ENCODE results near the gene ACOT8. TPM values are rescaled to one million over a fixed set of nuclear protein-coding genes. Genes with fewer than 3 reads are reported as not detected.

Gene ACOT8
- total and polyA plus RNA-seq, 2 of the 4 experiments (the other 2 are of a cell fraction), result 29.8 to 47.5 TPM

DNA sequence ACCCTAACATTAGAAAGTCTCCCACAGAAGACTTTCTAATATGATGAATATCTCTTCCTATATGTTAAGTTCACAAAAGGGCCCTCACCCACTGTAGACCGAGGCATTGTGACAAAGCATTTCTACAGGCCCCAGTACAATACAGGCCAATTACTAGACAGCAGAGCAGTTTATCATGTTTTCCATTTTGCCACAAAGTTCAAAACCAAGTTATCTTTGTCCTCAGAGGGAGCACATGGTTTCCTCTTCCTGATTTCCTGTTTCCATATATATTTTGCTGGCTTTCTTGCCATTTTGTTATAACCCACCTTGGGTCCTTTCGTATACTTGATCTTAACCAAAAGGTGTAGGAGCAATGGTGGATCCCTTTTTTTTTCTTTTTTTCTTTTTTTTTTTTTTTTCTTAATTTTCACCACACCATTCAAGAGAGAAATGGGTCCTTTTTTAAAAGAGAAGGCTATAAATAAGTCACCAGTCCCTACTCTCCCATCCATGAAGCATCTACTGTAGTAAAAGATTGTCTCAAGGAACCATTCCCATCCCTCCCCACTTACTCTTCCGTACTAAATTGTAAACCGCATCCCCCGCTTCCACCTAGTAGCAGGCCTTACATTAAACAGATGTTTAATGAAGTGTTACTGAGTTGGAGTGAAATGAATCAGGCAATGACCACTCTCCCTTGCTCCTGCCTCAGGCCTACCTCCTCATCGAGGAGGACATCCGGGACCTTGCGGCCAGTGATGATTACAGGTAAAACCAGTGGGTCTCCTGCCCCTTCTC lies 46.8 kb downstream of the ACOT8 start:
- Histone ChIP-seq H4K20me1 (ENCODE audit: insufficient read depth, low read length) (peaks cover under 1% of the 10 kb centered on the region; the same call in 1 of the 2 replicates), H2AK5ac (ENCODE audit: low read depth, low read length) (no peak overlapping the region), H3K9me3 (ENCODE audit: control insufficient read depth, insufficient read depth, low read length) (no peaks in the 10 kb centered on the region), H3K14ac (replicated peaks; ENCODE audit: low read depth, low read length) (no peak overlapping the region), H2AK9ac (replicated peaks; ENCODE audit: low read depth, low read length, poor library complexity) (no peak overlapping the region), H3K4me1 (ENCODE audit: control insufficient read depth, insufficient read depth, low read length) (peaks cover 8% of the 10 kb centered on the region), H3K4ac (ENCODE audit: low read depth, low read length) (no peak overlapping the region), H4K5ac (ENCODE audit: low read depth, low read length) (no peak overlapping the region), H4K91ac (ENCODE audit: insufficient read depth, low read depth, low read length) (no peak overlapping the region), H3K36me3 (ENCODE audit: control insufficient read depth, insufficient read depth, low read length) (peaks cover 30% of the 10 kb centered on the region), H3K9me1 (ENCODE audit: insufficient read depth, low read length) (peaks cover 2% of the 10 kb centered on the region; the same call in 1 of the 2 replicates), H4K8ac (ENCODE audit: low read depth in 2 of 2, low read length in 2 of 2) (no peak overlapping the region), H3K4me2 (ENCODE audit: low read depth, low read length) (no peak overlapping the region), H3K9ac (ENCODE audit: low read depth, low read length) (no peak overlapping the region), H2AFZ (replicated peaks; ENCODE audit: low read length, poor library complexity) (no peak overlapping the region), H3K27ac (ENCODE audit: insufficient read depth, low read length) (no peak overlapping the region), H3K4me3 (ENCODE audit: insufficient read depth, low read depth, low read length) (no peak overlapping the region), H2BK20ac (ENCODE audit: low read depth, low read length) (no peak overlapping the region), H2BK15ac (ENCODE audit: low read depth, low read length) (no peak overlapping the region), H3K79me1 (ENCODE audit: low read depth in 1 of 2, low read length in 2 of 2) (peaks cover 16 to 25% of the 10 kb centered on the region in 2 experiments), H3K23ac (ENCODE audit: low read depth, low read length) (no peak overlapping the region), H3K27me3 (ENCODE audit: control insufficient read depth, insufficient read depth, low read length) (no peaks in the 10 kb centered on the region), H2BK120ac (ENCODE audit: low read depth, low read length) (no peak overlapping the region), H3K56ac (ENCODE audit: extremely low read depth, insufficient read depth, low read length) (no peak overlapping the region), H2BK5ac (ENCODE audit: low read depth, low read length, poor library complexity, severe bottlenecking) (no peak overlapping the region), H3K18ac (ENCODE audit: low read depth, low read length) (no peak overlapping the region)
- in situ Hi-C loops (cut with MboI; ENCODE audit: low sequenced_read_pairs), result no loop called here
- intact Hi-C loops (cut with micrococcal nuclease), result no loop called here
- ChIA-PET CTCF (no interaction called here), POLR2A (ENCODE audit: unreplicated experiment) (no interaction called here)
- DNase-seq (no peak), ATAC-seq (ENCODE audit: low read depth) (no peak)
- TF ChIP-seq MAFK (IDR thresholded peaks at IDR 0.05; ENCODE audit: low read depth, low read length), result no peak
- TF ChIP-seq CEBPB (IDR thresholded peaks at IDR 0.05; ENCODE audit: low read depth, low read length), result no peak
- no peak for TF ChIP-seq RFX5 (IDR thresholded peaks at IDR 0.05; ENCODE audit: low read depth, low read length)
- TF ChIP-seq BHLHE40 (IDR thresholded peaks at IDR 0.05; ENCODE audit: low read depth, low read length), result no peak
- TF ChIP-seq, protein P1, sequence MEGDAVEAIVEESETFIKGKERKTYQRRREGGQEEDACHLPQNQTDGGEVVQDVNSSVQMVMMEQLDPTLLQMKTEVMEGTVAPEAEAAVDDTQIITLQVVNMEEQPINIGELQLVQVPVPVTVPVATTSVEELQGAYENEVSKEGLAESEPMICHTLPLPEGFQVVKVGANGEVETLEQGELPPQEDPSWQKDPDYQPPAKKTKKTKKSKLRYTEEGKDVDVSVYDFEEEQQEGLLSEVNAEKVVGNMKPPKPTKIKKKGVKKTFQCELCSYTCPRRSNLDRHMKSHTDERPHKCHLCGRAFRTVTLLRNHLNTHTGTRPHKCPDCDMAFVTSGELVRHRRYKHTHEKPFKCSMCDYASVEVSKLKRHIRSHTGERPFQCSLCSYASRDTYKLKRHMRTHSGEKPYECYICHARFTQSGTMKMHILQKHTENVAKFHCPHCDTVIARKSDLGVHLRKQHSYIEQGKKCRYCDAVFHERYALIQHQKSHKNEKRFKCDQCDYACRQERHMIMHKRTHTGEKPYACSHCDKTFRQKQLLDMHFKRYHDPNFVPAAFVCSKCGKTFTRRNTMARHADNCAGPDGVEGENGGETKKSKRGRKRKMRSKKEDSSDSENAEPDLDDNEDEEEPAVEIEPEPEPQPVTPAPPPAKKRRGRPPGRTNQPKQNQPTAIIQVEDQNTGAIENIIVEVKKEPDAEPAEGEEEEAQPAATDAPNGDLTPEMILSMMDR (conservative IDR thresholded peaks at IDR 0.05; ENCODE audit: low read depth, low read length), result no peak
- TF ChIP-seq, protein P2, sequence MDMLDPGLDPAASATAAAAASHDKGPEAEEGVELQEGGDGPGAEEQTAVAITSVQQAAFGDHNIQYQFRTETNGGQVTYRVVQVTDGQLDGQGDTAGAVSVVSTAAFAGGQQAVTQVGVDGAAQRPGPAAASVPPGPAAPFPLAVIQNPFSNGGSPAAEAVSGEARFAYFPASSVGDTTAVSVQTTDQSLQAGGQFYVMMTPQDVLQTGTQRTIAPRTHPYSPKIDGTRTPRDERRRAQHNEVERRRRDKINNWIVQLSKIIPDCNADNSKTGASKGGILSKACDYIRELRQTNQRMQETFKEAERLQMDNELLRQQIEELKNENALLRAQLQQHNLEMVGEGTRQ (IDR thresholded peaks at IDR 0.05; ENCODE audit: low read depth, low read length), result no peak
- TF ChIP-seq, protein P3, sequence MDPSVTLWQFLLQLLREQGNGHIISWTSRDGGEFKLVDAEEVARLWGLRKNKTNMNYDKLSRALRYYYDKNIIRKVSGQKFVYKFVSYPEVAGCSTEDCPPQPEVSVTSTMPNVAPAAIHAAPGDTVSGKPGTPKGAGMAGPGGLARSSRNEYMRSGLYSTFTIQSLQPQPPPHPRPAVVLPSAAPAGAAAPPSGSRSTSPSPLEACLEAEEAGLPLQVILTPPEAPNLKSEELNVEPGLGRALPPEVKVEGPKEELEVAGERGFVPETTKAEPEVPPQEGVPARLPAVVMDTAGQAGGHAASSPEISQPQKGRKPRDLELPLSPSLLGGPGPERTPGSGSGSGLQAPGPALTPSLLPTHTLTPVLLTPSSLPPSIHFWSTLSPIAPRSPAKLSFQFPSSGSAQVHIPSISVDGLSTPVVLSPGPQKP (IDR thresholded peaks at IDR 0.05; ENCODE audit: borderline replicate concordance, low read depth, low read length), result no peak
- dilution Hi-C loops (cut with HindIII; ENCODE audit: low sequenced_read_pairs, unreplicated experiment), result no loop called here
- WGBS, 2 experiments (ENCODE audit: extremely low coverage in 2 of 2, insufficient read length in 1 of 2), result no CpG with 5 or more reads among the region's 8 CpGs
- BruUV-seq (replicated peaks), result no TSS peak

Measured in IMR-90 (cell line).